Raji (cell line): ENCODE measurements around the gene TRMT11.

Experiments
- POLR2A ChIP-seq: IDR thresholded peaks from 2 replicates; pipeline ENCODE4 v1.6.1; 2011; ENCODE audit warnings: low read depth, low read length, control low read depth; ENCODE audit not compliant: insufficient read depth

The TRMT11 gene

DNA sequence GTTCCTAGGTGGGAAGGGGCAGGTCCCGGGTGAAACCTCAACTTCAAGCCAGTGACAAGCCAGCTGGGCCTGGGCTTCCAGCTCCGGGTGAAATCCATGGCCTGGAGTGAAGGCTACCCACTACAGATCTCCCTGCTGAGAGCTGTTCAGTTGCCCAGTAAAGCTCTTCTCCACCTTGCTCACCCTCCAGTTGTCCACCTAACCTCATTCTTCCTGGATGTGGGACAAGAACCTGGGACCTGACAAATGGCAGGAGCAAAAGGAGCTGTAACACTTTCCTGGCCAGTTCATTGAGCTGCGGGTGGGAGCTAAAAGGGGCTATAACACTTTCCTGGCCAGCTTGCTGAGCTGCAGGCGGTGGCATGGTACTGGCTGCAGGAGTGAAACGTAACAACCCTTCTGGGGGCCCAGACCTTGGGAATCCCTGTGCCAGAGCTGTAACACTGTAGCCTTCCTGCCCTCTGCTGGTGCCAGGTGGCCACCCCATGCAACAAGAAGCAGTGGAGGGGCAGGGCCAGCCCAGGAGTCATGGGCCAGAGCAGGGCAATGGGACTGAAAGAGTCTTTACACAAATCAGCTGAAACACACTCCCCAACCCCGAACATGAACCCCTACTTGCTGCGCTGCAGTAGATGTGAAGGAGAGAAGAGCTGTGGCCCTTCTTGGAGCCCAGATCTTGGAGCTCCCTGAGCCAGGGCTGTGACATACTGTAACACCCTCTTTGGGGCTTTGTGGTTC is 33.4 kb upstream of the TRMT11 start:
- TF ChIP-seq POLR2A, result no peak

DNA sequence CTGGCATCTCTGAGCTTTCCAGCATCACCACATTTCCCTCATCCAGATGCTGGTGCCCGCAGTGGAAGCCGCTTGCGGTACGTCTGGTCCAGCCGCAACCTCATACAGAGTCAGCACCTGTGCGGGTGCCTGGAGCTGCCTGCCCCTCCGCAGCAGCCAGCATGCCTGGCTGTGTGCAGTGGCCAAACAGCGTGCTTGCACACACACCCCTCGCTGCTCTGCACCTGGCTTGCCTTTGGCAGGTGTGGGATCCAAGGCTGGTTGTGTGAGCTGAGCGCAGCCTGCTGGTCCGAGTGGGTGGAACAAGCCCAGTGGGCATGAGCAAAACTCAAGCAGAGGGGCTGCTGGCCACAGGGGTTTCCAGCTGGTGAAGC is 32.9 kb upstream of the TRMT11 start:
- TF ChIP-seq POLR2A, result no peak

DNA sequence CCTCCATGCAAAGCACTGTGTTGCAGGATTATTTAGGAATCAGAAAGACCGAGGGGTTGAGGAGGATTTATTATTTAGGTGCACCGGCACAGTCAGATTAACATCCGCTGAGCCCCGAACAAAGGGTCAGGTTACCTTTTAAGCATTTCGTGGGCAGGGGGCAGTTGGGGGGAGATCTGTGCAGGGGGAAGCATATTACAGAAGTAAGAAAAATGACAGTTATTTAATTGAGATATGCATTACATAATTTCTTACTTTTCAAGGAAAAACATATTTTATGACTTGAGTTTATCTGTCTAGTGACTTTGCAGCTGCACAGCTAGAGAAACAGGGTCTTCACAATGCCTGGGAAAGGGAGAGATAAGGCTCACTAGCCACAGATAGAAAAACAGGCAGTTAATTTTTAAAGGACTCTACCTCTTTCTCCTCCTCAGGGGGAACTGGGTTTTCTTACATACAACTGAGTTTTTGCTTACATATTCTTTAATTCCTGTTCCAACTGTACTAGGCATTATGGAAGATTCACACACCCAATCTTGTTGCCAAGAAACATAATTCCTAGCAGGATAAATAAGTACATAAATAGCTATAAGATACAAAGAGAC is 31.5 kb upstream of the TRMT11 start:
- TF ChIP-seq POLR2A, result no peak

DNA sequence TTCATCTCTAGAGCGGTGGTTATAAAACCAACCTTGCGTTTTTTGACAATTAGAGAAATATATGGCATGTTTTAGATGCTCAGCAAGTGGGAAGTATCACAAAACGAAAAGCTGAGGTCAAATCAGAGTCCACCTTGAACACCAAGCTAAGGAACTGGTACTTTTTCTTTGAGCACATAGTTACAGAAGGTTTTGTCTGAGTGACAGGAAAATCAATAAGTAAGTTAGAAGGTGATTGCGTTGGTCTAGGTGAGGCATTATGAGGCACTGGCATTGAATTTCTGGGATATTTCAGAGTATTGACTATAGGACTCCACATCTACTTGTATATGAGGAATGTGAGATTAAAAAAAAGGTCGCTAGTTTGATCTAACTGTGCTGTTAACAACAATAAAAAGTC is 30.4 kb upstream of the TRMT11 start:
- no peak for TF ChIP-seq POLR2A

DNA sequence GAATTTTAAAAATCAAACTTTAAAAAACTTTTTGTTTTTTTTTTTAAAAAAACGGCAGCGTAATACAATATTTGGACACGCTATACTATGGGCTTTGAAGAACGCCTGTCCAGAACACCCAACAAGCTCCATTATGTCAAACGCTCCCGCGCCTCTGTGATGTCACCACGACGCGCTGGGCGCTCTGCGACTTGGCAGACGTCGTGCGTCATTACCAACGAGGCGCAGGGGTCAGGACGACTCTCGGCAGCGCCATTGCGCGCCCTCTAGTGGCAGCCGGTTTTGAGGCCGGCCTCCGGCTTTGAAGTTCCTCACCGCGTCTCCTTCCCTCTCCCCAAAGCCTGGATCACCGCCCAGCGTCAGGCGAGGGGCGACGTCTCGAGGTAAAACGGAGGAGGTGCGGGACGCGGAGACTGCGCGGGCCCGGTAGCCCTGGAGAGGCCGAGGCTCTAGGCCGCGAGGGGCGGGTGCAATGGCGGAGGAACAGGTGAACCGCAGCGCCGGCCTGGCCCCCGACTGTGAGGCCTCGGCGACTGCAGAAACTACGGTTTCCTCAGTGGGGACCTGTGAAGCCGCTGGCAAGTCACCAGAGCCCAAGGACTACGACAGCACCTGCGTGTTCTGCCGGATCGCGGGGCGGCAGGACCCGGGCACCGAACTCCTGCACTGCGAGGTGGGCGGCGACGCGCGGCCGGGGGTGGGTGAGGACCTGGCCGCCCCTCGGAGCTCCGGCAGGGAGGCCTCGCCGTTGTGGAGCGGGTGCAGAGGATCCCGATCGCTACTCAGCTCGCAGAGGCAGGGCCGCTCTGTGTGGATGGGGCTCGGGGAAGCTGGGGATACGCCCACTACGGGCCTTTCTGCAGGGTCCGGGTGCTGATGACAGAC is 29.6 kb upstream of the TRMT11 start, which contains the start of gene HINT3:
Gene HINT3 (plus strand): TSS at position 265 of the 885 bp plus-strand sequence. CDS start 208 bp downstream, at position 473.
- TF ChIP-seq POLR2A, result peak; percentile 93

DNA sequence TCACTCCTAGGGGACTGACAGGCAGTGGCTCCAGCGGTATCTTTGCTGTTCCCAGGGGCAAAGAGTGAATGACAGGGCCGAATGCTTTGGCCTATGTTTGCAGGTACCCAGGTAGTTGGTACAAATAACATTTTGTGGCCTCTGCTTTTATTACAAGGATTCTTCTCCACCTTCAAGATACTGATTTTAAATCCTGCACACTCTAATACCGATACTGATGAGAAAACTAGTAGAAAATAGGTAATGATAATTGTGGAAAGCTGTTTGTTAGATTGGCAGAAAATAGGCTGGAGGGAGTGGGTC is 29.0 kb upstream of the TRMT11 start:
- no peak for TF ChIP-seq POLR2A

DNA sequence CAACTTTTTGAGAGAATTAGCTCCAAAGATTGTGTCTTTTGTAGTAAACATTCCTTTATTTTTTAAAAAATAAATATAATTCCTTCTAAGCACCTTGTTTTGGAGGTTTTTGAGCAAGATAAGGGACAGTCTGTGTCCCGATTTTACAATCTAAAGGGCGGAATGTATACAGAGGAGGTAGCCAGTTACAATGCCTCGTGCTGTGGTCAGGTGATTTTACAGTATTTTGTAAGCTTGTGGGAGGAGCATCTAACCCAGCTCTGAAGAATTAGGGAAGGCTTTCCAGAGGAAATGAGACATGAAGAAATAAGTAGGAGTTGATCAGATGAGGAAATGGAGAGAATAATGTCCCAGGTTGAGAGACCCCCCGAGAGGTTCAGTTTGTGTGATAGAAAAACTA is 28.5 kb upstream of the TRMT11 start:
- no peak for TF ChIP-seq POLR2A

DNA sequence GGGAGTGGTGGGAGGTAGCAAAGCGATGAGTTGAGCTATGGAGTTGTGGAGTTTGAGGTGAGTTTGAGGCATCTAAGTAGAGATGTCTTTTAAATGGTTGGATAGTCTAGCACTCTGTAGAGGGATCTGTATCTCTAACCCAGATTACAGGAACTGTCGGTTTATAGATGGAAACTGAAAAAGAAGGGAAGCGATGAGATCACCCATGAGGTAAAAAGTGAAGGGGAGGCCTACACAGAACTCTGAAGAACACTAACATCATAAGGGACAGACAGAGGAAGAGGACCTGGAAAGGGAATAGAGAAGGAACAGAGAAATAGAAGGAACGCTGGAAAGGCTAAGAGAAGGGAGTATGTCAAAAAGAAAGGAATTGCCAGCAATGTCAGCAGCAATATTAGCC is 27.3 kb upstream of the TRMT11 start:
- TF ChIP-seq POLR2A, result no peak

DNA sequence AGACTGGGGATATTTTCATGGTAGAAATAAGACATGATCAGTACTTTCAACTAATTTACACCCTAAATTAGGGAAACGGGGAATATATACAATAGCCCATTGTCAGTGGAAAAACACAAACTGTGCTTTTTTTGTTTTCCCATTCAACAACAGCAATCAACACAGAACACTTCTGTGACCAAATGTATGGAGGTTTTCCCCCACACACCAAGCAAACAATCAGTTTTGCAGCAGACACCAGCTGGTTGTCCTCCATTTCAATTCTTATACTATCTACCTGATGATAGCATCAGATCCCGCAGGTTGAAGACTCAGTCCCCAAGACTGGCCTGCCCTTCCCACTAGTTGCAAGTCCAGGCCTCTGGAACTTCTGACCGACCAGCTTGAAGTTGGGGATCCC is 25.2 kb upstream of the TRMT11 start:
- TF ChIP-seq POLR2A, result no peak

DNA sequence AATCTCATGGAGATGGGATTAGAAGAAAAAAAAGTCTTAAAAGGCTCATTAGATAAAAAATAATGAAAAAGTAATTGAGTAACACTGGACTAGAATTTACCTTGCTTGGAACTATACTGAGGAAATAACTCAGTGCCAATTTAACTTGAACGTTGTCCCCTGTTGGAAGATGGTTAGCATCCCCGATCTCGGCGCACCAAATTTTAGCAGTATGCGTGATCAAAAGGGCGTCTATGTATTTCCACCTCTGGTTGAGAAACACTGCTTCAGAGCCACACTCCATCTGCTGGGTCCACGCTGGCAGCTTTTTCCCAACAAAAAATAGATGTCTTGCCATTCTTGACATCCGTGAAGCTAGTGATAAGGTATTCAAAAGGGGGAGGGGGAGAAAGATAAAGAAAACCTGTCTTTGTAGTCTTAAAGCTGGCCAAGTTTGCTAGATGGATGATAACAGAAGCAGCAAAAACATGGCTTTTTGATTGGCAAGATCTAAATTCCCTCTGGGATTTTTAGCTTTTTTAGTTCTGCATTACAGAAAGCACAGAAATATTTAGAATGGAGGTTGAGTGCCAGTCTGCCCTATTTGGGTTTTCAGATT is 23.3 kb upstream of the TRMT11 start:
- no peak for TF ChIP-seq POLR2A

DNA sequence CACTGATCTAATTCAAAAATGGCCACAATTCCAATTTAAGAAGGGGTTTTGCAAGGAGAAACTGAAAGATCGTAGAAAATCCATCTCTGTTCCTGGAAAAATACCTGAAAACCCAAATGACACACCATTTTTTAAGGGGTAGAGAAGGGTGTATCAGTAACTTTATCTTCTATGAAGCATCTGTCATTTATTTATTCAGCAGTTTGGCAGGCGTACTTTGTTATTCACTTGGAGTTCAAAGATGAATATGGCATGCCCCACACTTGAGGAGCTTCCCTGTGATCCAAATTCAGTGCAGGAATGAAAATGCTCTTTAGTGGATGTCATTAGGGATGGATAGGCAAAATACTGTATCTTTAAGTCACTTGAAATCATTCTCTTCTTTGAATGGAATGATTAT is 22.5 kb upstream of the TRMT11 start:
- TF ChIP-seq POLR2A, result no peak

DNA sequence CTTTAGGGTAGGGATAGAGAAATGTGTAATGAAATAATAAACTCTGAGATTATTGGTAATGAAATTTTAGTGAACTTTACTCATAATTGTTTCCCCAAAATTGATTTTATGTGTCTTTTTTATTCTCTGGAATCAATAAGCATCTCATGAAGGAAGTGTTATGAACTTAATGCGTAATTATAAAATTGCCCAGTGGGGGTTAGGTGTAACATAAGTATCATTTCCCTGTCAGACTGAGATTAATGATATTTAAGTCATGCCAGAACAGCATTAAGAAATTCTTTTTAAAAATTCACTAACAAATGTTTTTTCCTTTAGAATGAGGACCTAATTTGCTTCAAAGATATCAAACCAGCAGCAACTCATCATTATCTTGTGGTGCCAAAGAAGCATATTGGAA is 19.8 kb upstream of the TRMT11 start:
- TF ChIP-seq POLR2A, result no peak

DNA sequence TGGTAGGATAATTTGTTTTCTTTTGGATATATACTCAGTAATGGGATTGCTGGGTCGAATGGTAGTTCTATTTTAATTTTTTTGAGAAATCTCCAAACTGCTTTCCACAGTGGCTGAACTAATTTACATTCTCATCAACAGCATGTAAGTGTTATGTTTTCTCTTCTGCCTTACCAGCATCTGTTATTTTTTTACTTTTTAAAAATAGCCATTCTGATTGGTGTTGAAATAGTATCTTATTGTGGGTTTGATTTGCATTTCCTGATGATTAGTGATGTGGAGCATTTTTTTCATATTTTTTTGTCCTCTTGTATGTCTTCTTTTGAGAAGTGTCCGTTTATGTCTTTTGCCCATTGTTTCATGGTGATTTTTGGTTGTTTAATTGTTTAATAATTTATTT is 17.8 kb upstream of the TRMT11 start:
- no peak for TF ChIP-seq POLR2A

DNA sequence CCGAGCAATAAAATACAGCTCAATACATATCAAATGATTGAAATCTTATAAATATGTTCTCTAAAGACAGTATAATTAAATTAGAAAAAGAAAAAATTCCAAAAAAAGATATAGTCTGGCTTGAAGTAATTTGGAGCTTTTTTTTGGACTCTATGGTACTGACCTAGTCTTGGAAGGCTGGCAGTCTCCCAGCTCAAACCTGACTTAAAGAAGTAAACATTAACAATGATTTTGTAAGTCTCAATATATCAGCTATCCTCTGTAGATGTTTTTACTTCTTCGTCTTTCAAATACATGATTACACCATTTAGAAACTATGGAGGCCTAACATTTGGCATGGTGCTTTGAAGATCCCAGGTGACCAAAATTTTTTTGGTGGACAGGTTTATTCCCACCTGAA is 15.6 kb upstream of the TRMT11 start:
- no peak for TF ChIP-seq POLR2A

DNA sequence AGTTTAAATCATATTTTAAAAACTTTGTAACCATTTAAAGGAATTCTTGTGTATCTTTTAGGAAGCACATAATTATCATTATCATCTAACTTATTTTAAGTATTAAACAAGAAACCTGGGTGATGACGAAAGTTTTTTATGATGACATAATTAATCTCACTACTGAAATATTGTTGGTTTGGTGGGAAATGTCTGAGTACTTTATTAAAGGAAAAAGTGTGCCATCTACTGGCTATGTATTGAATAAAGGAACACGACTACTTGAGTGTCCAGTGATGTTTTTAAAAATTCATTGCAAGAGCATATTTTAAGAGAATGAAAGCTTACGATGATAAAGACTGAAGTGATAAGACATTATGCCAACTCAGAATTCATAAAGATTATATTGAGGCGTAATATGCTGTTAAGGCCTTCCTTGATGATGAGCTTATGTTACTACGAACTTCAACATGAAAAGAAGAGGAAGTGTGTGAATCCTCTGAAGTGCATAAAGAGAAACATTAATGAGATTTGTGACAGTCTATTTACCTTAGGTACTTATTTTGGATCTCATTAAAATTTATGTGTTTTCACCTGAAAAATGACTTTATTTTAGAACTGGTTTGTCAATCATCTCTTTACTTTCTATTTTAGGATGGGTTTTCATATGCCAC is 12.0 kb upstream of the TRMT11 start:
- no peak for TF ChIP-seq POLR2A
